SU-DHL-6 (cell line): ENCODE results near the gene ZNF821.
"Not testable (repeated sequence)": the region's sequence is repeated elsewhere in the genome, so short reads cannot be mapped to it uniquely, and the experiment has no call there.

Experiments
- H2AFZ ChIP-seq: fragments of 200-600 bp; sonication (generic); 2 replicates; pipeline ENCODE4 v1.6.1; 2014; ENCODE audit warnings: low read depth, mild to moderate bottlenecking, moderate library complexity, mixed read lengths, antibody characterized with exemption, low read length; ENCODE audit not compliant: severe bottlenecking
- H3F3A ChIP-seq: fragments of 200-600 bp; shearing (Covaris generic); 2 replicates; pipeline ENCODE4 v1.6.0; 2016; ENCODE audit warnings: antibody characterized with exemption, mild to moderate bottlenecking; ENCODE audit not compliant: insufficient read depth
- H3K27ac ChIP-seq: fragments of 200-600 bp; sonication (generic); 2 replicates; pipeline ENCODE4 v1.5.1; 2016; ENCODE audit warnings: low read depth, mild to moderate bottlenecking, low read length, moderate library complexity, mixed read lengths
- H3K27me3 ChIP-seq: fragments of 200-600 bp; sonication (generic), shearing (Covaris generic); 2 replicates; pipeline ENCODE4 v1.6.0; 2014; ENCODE audit warnings: mild to moderate bottlenecking, low read length
- H3K36me3 ChIP-seq: fragments of 200-600 bp; sonication (generic); 2 replicates; pipeline ENCODE4 v1.6.1; 2014; ENCODE audit warnings: mild to moderate bottlenecking, low read length, mixed read lengths
- H3K4me2 ChIP-seq: fragments of 300-600, 200-600 bp; shearing (Covaris generic), sonication (generic); 2 replicates; pipeline ENCODE4 v1.6.0; 2014; ENCODE audit warnings: low read length, low read depth, mild to moderate bottlenecking; ENCODE audit not compliant: poor library complexity, severe bottlenecking
- H3K4me3 ChIP-seq: fragments of 200-600 bp; sonication (generic); 2 replicates; pipeline ENCODE4 v1.5.1; 2014; ENCODE audit warnings: antibody characterized with exemption, low read length, mild to moderate bottlenecking, mixed read lengths; ENCODE audit not compliant: insufficient read depth, poor library complexity, severe bottlenecking
- H3K79me2 ChIP-seq: fragments of 200-600 bp; sonication (generic); 2 replicates; pipeline ENCODE4 v1.6.1; 2014; ENCODE audit warnings: mild to moderate bottlenecking, low read length, moderate library complexity; ENCODE audit not compliant: insufficient read depth
- H3K9ac ChIP-seq: fragments of 200-600 bp; sonication (generic); 2 replicates; pipeline ENCODE4 v1.7.0; 2014; ENCODE audit warnings: mild to moderate bottlenecking, low read length
- H3K9me2 ChIP-seq: fragments of 200-600 bp; sonication (generic); replicated peaks from 2 replicates; pipeline ENCODE4 v1.6.1; 2014; ENCODE audit warnings: low read length; ENCODE audit not compliant: insufficient read depth
- H3K9me3 ChIP-seq: fragments of 200-600 bp; sonication (generic); 2 replicates; pipeline ENCODE4 v1.6.1; 2014; ENCODE audit warnings: low read length, mixed read lengths; ENCODE audit not compliant: insufficient read depth
- H4K20me1 ChIP-seq: fragments of 200-600 bp; sonication (generic); 2 replicates; pipeline ENCODE4 v1.6.1; 2014; ENCODE audit warnings: low read depth, mild to moderate bottlenecking, antibody characterized with exemption, low read length, moderate library complexity, mixed read lengths
- EZH2phosphoT487 ChIP-seq: fragments of 200-600 bp; sonication (generic), shearing (Covaris generic); conservative IDR thresholded peaks from 2 replicates; pipeline ENCODE4 v1.6.1; 2018; ENCODE audit warnings: mild to moderate bottlenecking, antibody characterized with exemption, low read length, moderate library complexity, mixed read lengths
- TF ChIP-seq, protein P1 (sequence below): fragments of 200-600 bp; sonication (generic); IDR thresholded peaks from one replicate; pipeline ENCODE4 v1.5.1; 2017; ENCODE audit warnings: antibody characterized with exemption, mild to moderate bottlenecking, low read length, moderate library complexity; ENCODE audit not compliant: insufficient read depth, poor library complexity, severe bottlenecking

Gene ZNF821

GRCh38 chr16:71831698-71832097 is 52.3 kb downstream of the ZNF821 start:
- H3K4me2 ChIP-seq, H3K79me2 ChIP-seq, H4K20me1 ChIP-seq, H3K9ac ChIP-seq, H3K9me3 ChIP-seq, H3K27me3 ChIP-seq, H3K36me3 ChIP-seq, H3F3A ChIP-seq, H3K27ac ChIP-seq, H2AFZ ChIP-seq, H3K4me3 ChIP-seq, H3K9me2 ChIP-seq: not testable (repeated sequence)

DNA sequence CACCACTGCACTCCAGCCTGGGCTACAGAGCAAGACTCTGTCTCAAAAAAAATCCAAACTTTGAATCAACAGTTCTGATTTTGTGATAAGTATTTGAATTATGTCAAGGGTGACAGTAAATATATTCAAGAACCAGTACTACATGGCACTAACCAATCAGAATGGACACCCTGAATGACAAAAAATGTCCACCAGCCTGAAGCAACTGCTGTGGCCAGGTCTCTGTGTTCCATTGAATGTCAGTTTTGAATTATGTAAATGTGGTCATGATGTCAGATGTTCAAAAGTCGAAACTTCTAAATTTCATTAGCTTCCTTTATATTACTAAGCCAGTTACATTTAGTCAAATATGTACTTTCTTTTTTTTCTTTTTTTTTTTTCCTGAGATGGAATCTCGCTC is 53.6 kb downstream of the ZNF821 start:
- Histone ChIP-seq H2AFZ (no peak overlapping the region), H3K9me3 (no peaks in the 10 kb centered on the region), H3F3A (no peaks in the 10 kb centered on the region), H3K27ac (no peak overlapping the region), H3K4me2 (no peak overlapping the region), H3K4me3 (no peak overlapping the region), H3K27me3 (no peaks in the 10 kb centered on the region), H3K9ac (no peak overlapping the region), H3K9me2 (no peaks in the 10 kb centered on the region), H4K20me1 (no peaks in the 10 kb centered on the region), H3K36me3 (no peaks in the 10 kb centered on the region), H3K79me2 (no peaks in the 10 kb centered on the region)
- TF ChIP-seq, protein P1, sequence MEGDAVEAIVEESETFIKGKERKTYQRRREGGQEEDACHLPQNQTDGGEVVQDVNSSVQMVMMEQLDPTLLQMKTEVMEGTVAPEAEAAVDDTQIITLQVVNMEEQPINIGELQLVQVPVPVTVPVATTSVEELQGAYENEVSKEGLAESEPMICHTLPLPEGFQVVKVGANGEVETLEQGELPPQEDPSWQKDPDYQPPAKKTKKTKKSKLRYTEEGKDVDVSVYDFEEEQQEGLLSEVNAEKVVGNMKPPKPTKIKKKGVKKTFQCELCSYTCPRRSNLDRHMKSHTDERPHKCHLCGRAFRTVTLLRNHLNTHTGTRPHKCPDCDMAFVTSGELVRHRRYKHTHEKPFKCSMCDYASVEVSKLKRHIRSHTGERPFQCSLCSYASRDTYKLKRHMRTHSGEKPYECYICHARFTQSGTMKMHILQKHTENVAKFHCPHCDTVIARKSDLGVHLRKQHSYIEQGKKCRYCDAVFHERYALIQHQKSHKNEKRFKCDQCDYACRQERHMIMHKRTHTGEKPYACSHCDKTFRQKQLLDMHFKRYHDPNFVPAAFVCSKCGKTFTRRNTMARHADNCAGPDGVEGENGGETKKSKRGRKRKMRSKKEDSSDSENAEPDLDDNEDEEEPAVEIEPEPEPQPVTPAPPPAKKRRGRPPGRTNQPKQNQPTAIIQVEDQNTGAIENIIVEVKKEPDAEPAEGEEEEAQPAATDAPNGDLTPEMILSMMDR = no peak
- TF ChIP-seq EZH2phosphoT487 = no peak

GRCh38 chr16:71826533-71827017 is 57.4 kb downstream of the ZNF821 start:
- Histone ChIP-seq H3K27me3 (no peaks in the 10 kb centered on the region), H3K4me3 (no peak overlapping the region), H3K27ac (no peak overlapping the region), H3K4me2 (no peak overlapping the region), H3F3A (no peaks in the 10 kb centered on the region), H4K20me1 (no peaks in the 10 kb centered on the region), H3K36me3 (no peaks in the 10 kb centered on the region), H3K9me2 (no peaks in the 10 kb centered on the region), H2AFZ (no peak overlapping the region), H3K9ac (no peak overlapping the region), H3K79me2 (no peaks in the 10 kb centered on the region), H3K9me3 (no peaks in the 10 kb centered on the region)
- TF ChIP-seq, protein P1 = no peak
- TF ChIP-seq EZH2phosphoT487 = no peak

GRCh38 chr16:71817155-71817500 is 66.9 kb downstream of the ZNF821 start:
- H3F3A ChIP-seq, H3K9ac ChIP-seq, H3K27me3 ChIP-seq, H3K36me3 ChIP-seq, H4K20me1 ChIP-seq, H3K4me2 ChIP-seq, H3K9me3 ChIP-seq, H3K4me3 ChIP-seq, H3K79me2 ChIP-seq, H2AFZ ChIP-seq, H3K27ac ChIP-seq, H3K9me2 ChIP-seq: not testable (repeated sequence)
